ENCODE data around the gene ARRB1. TPM values are rescaled to one million over a fixed set of nuclear protein-coding genes. Genes with fewer than 3 reads are reported as not detected.
A peak's percentile ranks its signal among the peaks of the same experiment; 100 is the strongest.

The ARRB1 gene
- total and polyA plus RNA-seq, 9 of the 15 experiments (the other 6 are each of a cell fraction or from before 2014, with no cell fraction given), result 6.6 to 45.4 (median 28.5) TPM

GRCh38 chr11:75399344-75400145 is 48.1 kb upstream of the ARRB1 start, which contains the start of gene RPS3 (continued):
- TF ChIP-seq ZNF695 (CRISPR knock-in tag; IDR thresholded peaks at IDR 0.05) (no peak), ZBTB1 (CRISPR knock-in tag; IDR thresholded peaks at IDR 0.05; ENCODE audit: borderline replicate concordance, low read depth) (peak; percentile 78; the same call in 1 of the 2 replicates), ESRRA (IDR thresholded peaks at IDR 0.05; ENCODE audit: borderline replicate concordance, low read depth) (peak; percentile 35; the same call in 1 of the 2 replicates), SAFB2 (IDR thresholded peaks at IDR 0.05; ENCODE audit: borderline replicate concordance, low read depth, low read length, severe bottlenecking) (no peak), RFX1 (IDR thresholded peaks at IDR 0.05) (no peak), HDAC3 (IDR thresholded peaks at IDR 0.05; ENCODE audit: borderline replicate concordance, partially characterized antibody) (no peak), ZNF740 (CRISPR knock-in tag; IDR thresholded peaks at IDR 0.05) (no peak; the same call in 1 of the 2 replicates), ZNF740 (tag; IDR thresholded peaks at IDR 0.05) (no peak), ZBTB43 (CRISPR knock-in tag; IDR thresholded peaks at IDR 0.05) (no peak), ZFX (CRISPR knock-in tag; IDR thresholded peaks at IDR 0.05) (peak; percentile 100), OTX1 (CRISPR knock-in tag; IDR thresholded peaks at IDR 0.05) (0 out of 2 replicates have a peak, but pooled peaks have one; percentile 17), IFI16 (CRISPR knock-in tag; IDR thresholded peaks at IDR 0.05) (no peak), SETDB1 (IDR thresholded peaks at IDR 0.05; ENCODE audit: low read length) (no peak), ZNF263 (CRISPR knock-in tag; IDR thresholded peaks at IDR 0.05; ENCODE audit: borderline replicate concordance) (no peak; the same call in 1 of the 2 replicates), ZNF551 (CRISPR knock-in tag; IDR thresholded peaks at IDR 0.05) (no peak), ZNF134 (CRISPR knock-in tag; conservative IDR thresholded peaks at IDR 0.05) (no peak), ZNF174 (CRISPR knock-in tag; IDR thresholded peaks at IDR 0.05) (no peak), KLF13 (tag; IDR thresholded peaks at IDR 0.05; ENCODE audit: borderline replicate concordance, low read depth) (0 out of 2 replicates have a peak, but pooled peaks have one; percentile 57), DACH1 (IDR thresholded peaks at IDR 0.05; ENCODE audit: partially characterized antibody) (no peak), ZNF707 (CRISPR knock-in tag; conservative IDR thresholded peaks at IDR 0.05) (no peak)
- TF ChIP-seq, protein P1, sequence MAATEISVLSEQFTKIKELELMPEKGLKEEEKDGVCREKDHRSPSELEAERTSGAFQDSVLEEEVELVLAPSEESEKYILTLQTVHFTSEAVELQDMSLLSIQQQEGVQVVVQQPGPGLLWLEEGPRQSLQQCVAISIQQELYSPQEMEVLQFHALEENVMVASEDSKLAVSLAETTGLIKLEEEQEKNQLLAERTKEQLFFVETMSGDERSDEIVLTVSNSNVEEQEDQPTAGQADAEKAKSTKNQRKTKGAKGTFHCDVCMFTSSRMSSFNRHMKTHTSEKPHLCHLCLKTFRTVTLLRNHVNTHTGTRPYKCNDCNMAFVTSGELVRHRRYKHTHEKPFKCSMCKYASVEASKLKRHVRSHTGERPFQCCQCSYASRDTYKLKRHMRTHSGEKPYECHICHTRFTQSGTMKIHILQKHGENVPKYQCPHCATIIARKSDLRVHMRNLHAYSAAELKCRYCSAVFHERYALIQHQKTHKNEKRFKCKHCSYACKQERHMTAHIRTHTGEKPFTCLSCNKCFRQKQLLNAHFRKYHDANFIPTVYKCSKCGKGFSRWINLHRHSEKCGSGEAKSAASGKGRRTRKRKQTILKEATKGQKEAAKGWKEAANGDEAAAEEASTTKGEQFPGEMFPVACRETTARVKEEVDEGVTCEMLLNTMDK (IDR thresholded peaks at IDR 0.05; ENCODE audit: borderline replicate concordance, insufficient read depth, low read depth, low read length, poor library complexity, severe bottlenecking), result peak; percentile 19
- TF ChIP-seq, protein P2, sequence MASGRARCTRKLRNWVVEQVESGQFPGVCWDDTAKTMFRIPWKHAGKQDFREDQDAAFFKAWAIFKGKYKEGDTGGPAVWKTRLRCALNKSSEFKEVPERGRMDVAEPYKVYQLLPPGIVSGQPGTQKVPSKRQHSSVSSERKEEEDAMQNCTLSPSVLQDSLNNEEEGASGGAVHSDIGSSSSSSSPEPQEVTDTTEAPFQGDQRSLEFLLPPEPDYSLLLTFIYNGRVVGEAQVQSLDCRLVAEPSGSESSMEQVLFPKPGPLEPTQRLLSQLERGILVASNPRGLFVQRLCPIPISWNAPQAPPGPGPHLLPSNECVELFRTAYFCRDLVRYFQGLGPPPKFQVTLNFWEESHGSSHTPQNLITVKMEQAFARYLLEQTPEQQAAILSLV (tag; IDR thresholded peaks at IDR 0.05), result no peak
